ENCODE results near the gene SCML1.

- TF ChIP-seq USF2 (IDR thresholded peaks at IDR 0.05; ENCODE audit: low read depth, low read length), result no peak
- no peak for TF ChIP-seq RFX5 (IDR thresholded peaks at IDR 0.05; ENCODE audit: low read depth, low read length)
- no peak for TF ChIP-seq CTCF (conservative IDR thresholded peaks at IDR 0.05; ENCODE audit: low read depth, low read length)
- no peak for TF ChIP-seq MXI1 (IDR thresholded peaks at IDR 0.05; ENCODE audit: borderline replicate concordance, low read depth, low read length)
- TF ChIP-seq POLR2A (IDR thresholded peaks at IDR 0.05; ENCODE audit: low read depth, low read length), result no peak
- no peak for TF ChIP-seq SMC3 (IDR thresholded peaks at IDR 0.05; ENCODE audit: low read depth, low read length)
Observed at GRCh38 chrX:17778997-17779396, 41.7 kb downstream of the SCML1 start.

All from IMR-90 (cell line).